Activated CD4-positive, alpha-beta T cell treated with anti-CD3 and anti-CD28 coated beads for 36 hours (primary cell): ENCODE results near the gene ZSCAN5B. TPM values are rescaled to one million over a fixed set of nuclear protein-coding genes. Genes with fewer than 3 reads are reported as not detected.
"Not testable (repeated sequence)": the region's sequence is repeated elsewhere in the genome, so short reads cannot be mapped to it uniquely, and the experiment has no call there.

Source experiments
- ATAC-seq: fragments of 200-7000 bp; cut with Tn5 transposase; one replicate; pipeline ENCODE4 v1.10.0; 2021; ENCODE audit warnings: mild to moderate bottlenecking, moderate library complexity
- CTCF ChIA-PET: fragments of 350-600 bp; sonication (Branson Sonifier 250); formaldehyde crosslinking; loops from one replicate; lab custom pipeline; 2021; ENCODE audit warnings: antibody characterized with exemption; lab: Charles Lee
- POLR2A ChIA-PET: fragments of 350-600 bp; sonication (Branson Sonifier 250); formaldehyde crosslinking; loops from one replicate; lab custom pipeline; 2021; ENCODE audit warnings: antibody characterized with exemption, inconsistent platforms; lab: Charles Lee
- DNase-seq: peaks from one replicate; pipeline ENCODE4 v3.0.0-alpha.2; 2020
- H3K27ac Mint-ChIP-seq: one replicate; pipeline ENCODE4 v1.8.0; 2021; ENCODE audit warnings: mixed read lengths
- H3K27me3 Mint-ChIP-seq: one replicate; pipeline ENCODE4 v1.8.0; 2021; ENCODE audit warnings: mixed read lengths
- H3K36me3 Mint-ChIP-seq: one replicate; pipeline ENCODE4 v1.8.0; 2021; ENCODE audit warnings: low read depth, mixed read lengths
- H3K4me1 Mint-ChIP-seq: one replicate; pipeline ENCODE4 v1.8.0; 2021; ENCODE audit warnings: mixed read lengths
- H3K4me3 Mint-ChIP-seq: one replicate; pipeline ENCODE4 v1.8.0; 2021; ENCODE audit warnings: mild to moderate bottlenecking, moderate library complexity, mixed read lengths
- H3K9me3 Mint-ChIP-seq: one replicate; pipeline ENCODE4 v1.8.0; 2021; ENCODE audit warnings: low read depth, mixed read lengths
- intact Hi-C, 2 experiments: fragments of 100-400 bp; cut with DNase I in 1 of 2; cut with micrococcal nuclease in 1 of 2; formaldehyde crosslinking; loops; one replicate each; pipeline versions ENCODE4 v1.14.2 to v1.15.1; 2022 to 2024; cut with DNase I, micrococcal nuclease
- total RNA-seq, 2 experiments: library from RNA; stranded (reverse); gene quantifications; one replicate each; pipeline ENCODE4 v1.2.3, GENCODE V29; 2021

ZSCAN5B gene
- total RNA-seq, 2 experiments from 2014 or later = not detected

DNA sequence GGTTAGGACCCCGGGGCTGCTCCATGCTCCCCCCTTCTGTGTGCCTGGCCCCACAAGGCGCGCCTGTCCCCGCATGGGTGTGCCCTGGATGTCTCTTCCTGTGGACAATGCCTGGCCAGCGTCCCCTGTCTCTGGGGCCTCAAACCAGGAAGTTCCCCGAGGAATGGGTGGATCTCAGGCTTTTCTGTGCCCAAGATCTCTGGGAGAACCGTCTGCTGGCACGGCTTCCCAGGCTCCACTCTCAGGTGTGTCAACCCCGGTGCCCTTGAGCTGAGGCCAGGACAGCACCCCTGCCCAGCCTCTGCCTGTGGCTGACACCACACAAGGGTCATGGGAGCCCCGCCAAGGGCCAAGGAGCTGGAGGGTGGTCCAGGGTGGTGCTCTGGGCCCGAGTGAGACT is 40.8 kb downstream of the ZSCAN5B start:
- intact Hi-C loops = no loop called here
- no peak overlapping the region for H3K4me3 Mint-ChIP-seq
- H3K4me1 Mint-ChIP-seq = peaks cover 14% of the 10 kb centered on the region
- H3K36me3 Mint-ChIP-seq = peaks cover 41% of the 10 kb centered on the region
- CTCF ChIA-PET = interaction anchor here (1.6 kb wide), 1 partner anchor 17 kb away, joined by 5 read pairs; no protein-coding TSS in a partner anchor
- no peaks in the 10 kb centered on the region for H3K9me3 Mint-ChIP-seq
- H3K27me3 Mint-ChIP-seq = no peaks in the 10 kb centered on the region
- POLR2A ChIA-PET = no interaction called here
- no peak for DNase-seq
- no peak for ATAC-seq
- no peak overlapping the region for H3K27ac Mint-ChIP-seq

- no peak for ATAC-seq
- Mint-ChIP-seq H3K36me3 (peaks cover 42% of the 10 kb centered on the region), H3K27me3 (no peaks in the 10 kb centered on the region), H3K27ac (no peak overlapping the region), H3K4me1 (peaks cover 14% of the 10 kb centered on the region), H3K9me3 (no peaks in the 10 kb centered on the region), H3K4me3 (no peak overlapping the region)
- peak; percentile 39 for DNase-seq
- POLR2A ChIA-PET = no interaction called here
- CTCF ChIA-PET = interaction anchor here (0.8 to 1.0 kb wide), 2 partner anchors 14 to 74 kb away, joined by 3 read pairs; no protein-coding TSS in a partner anchor
- intact Hi-C loops = no loop called here
Measured at GRCh38 chr19:56155124-56155687, 42.4 kb downstream of the ZSCAN5B start.

- Mint-ChIP-seq H3K27ac (peak overlapping the region; percentile 79), H3K36me3 (peaks cover 42% of the 10 kb centered on the region)
- intact Hi-C loops = no loop called here
Measured at GRCh38 chr19:56153507-56153906, 44.1 kb downstream of the ZSCAN5B start.

GRCh38 chr19:56152644-56153043 is 44.9 kb downstream of the ZSCAN5B start:
- peaks cover 43% of the 10 kb centered on the region for H3K36me3 Mint-ChIP-seq
- ATAC-seq = no peak
- no peak for DNase-seq
- no peaks in the 10 kb centered on the region for H3K27me3 Mint-ChIP-seq
- H3K27ac Mint-ChIP-seq = peak overlapping the region; percentile 3
- ChIA-PET CTCF (no interaction called here), POLR2A (no interaction called here)
- H3K4me3 Mint-ChIP-seq = no peak overlapping the region
- H3K4me1 Mint-ChIP-seq = peaks cover 14% of the 10 kb centered on the region
- intact Hi-C loops = no loop called here
- no peaks in the 10 kb centered on the region for H3K9me3 Mint-ChIP-seq

More at GRCh38 chr19:56153507-56153906, 44.1 kb downstream of the ZSCAN5B start:
- Mint-ChIP-seq H3K9me3 (no peaks in the 10 kb centered on the region), H3K4me1 (peaks cover 14% of the 10 kb centered on the region), H3K27me3 (no peaks in the 10 kb centered on the region), H3K4me3 (no peak overlapping the region)
- DNase-seq = no peak
- ChIA-PET CTCF (no interaction called here), POLR2A (no interaction called here)
- ATAC-seq = no peak

DNA sequence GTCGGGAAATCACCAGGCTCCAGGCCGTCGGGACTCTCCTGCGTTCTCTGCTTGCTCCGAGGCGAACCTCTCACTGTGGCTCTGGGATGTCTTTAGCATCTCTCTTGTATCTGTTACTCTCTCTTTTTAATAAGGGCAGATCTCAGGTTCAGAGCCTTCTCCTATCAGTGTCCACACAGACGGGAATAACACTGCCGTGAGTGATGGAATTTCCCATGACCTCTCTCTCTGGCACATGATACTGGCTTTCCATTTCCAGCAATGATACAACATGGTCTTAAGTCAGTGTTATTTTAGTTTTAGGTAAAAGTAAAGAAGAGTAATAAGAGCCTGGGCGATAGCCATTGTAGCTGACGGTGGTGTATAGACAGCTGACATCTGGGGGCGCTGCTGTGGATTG is 47.2 kb downstream of the ZSCAN5B start:
- H3K27ac Mint-ChIP-seq = peak overlapping the region; percentile 47
- no peak overlapping the region for H3K4me3 Mint-ChIP-seq
- peaks cover 14% of the 10 kb centered on the region for H3K4me1 Mint-ChIP-seq
- DNase-seq (no peak), ATAC-seq (no peak)
- CTCF ChIA-PET = interaction anchor here (0.7 kb wide), 1 partner anchor 60 kb away, joined by 3 read pairs; no protein-coding TSS in a partner anchor
- H3K27me3 Mint-ChIP-seq = no peaks in the 10 kb centered on the region
- intact Hi-C loops = no loop called here
- no peaks in the 10 kb centered on the region for H3K9me3 Mint-ChIP-seq
- peaks cover 28% of the 10 kb centered on the region for H3K36me3 Mint-ChIP-seq
- POLR2A ChIA-PET = no interaction called here

DNA sequence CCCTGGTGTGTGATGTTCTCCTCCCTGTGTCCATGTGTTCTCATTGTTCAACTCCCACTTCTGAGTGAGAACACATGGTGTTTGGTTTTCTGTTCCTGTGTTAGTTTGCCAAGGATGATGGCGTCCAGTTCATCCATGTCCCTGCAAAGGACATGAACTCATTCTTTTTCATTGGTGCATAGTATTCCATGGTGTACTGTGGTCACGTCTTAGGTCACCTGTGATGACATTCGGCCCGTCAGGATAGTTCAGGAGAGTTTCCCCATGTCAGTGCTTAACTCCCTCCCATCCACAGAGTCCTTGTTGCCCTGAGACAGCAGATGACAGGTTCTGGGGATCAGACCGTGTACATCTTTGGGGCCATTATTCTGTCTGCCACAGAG is 47.9 kb downstream of the ZSCAN5B start:
- H3K27ac Mint-ChIP-seq = no peak overlapping the region
- no peak overlapping the region for H3K4me3 Mint-ChIP-seq
- CTCF ChIA-PET = no interaction called here
- peaks cover 16% of the 10 kb centered on the region for H3K4me1 Mint-ChIP-seq
- peaks cover 24% of the 10 kb centered on the region for H3K36me3 Mint-ChIP-seq
- ATAC-seq (no peak), DNase-seq (no peak)
- POLR2A ChIA-PET = no interaction called here
- no peaks in the 10 kb centered on the region for H3K27me3 Mint-ChIP-seq
- no peaks in the 10 kb centered on the region for H3K9me3 Mint-ChIP-seq
- intact Hi-C loops = no loop called here

DNA sequence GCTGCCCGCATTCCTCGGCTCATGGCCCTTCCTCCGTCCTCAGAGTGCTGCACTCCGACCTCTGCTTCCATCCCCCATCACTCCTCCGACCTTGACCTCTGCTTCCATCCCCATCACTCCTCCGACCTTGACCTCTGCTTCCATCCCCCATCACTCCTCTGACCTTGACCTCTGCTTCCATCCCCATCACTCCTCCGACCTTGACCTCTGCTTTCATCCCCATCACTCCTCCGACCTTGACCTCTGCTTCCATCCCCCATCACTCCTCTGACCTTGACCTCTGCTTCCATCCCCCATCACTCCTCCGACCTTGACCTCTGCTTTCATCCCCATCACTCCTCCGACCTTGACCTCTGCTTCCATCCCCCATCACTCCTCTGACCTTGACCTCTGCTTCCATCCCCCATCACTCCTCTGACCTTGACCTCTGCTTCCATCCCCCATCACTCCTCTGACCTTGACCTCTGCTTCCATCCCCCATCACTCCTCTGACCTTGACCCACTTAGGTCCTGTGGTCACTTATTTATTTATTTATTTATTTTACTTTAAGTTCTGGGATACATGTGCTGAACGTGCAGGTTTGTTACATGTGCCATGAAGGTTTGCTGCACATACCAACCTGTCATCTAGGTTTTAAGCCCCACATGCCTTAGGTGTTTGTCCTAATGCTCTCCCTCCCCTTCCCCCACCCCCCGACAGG is 48.5 kb downstream of the ZSCAN5B start:
- H3K27ac Mint-ChIP-seq, DNase-seq, ATAC-seq, H3K4me3 Mint-ChIP-seq, H3K9me3 Mint-ChIP-seq, POLR2A ChIA-PET, CTCF ChIA-PET, H3K27me3 Mint-ChIP-seq, intact Hi-C loops: not testable (repeated sequence)
- Mint-ChIP-seq H3K36me3 (peaks cover 23% of the 10 kb centered on the region), H3K4me1 (peaks cover 18% of the 10 kb centered on the region)

DNA sequence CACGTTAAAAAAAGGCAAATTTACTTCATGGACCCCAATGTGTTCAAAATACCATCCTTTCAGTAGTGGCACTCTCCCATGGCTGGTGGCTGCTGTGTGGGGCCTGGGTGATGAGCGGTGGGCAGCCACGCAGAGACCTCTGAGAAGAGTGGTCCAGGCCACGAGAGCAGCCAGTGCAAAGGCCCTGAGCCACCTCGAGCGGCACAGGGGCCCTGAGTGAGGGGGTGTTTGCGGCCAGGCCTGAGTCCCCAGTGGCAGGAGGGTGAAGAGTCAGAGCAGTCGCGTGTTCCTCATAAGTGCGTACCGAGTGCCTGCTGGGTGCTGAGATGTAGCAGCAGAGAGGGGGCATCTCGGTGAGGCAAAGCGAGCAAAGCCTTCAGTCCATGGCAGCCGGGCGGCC is 49.5 kb downstream of the ZSCAN5B start:
- ChIA-PET POLR2A (no interaction called here), CTCF (no interaction called here)
- Mint-ChIP-seq H3K27ac (no peak overlapping the region), H3K36me3 (peaks cover 19% of the 10 kb centered on the region), H3K4me1 (peaks cover 15% of the 10 kb centered on the region), H3K27me3 (no peaks in the 10 kb centered on the region), H3K4me3 (no peak overlapping the region), H3K9me3 (no peaks in the 10 kb centered on the region)
- no peak for DNase-seq
- ATAC-seq = no peak
- intact Hi-C loops = no loop called here

- no peak for DNase-seq
- Mint-ChIP-seq H3K27me3 (no peaks in the 10 kb centered on the region), H3K4me3 (no peak overlapping the region), H3K4me1 (peaks cover 19% of the 10 kb centered on the region), H3K27ac (no peak overlapping the region), H3K36me3 (peaks cover 19% of the 10 kb centered on the region), H3K9me3 (no peaks in the 10 kb centered on the region)
- CTCF ChIA-PET = no interaction called here
- no peak for ATAC-seq
- intact Hi-C loops = no loop called here
- POLR2A ChIA-PET = no interaction called here
Measured at GRCh38 chr19:56147307-56147706, 50.3 kb downstream of the ZSCAN5B start.

DNA sequence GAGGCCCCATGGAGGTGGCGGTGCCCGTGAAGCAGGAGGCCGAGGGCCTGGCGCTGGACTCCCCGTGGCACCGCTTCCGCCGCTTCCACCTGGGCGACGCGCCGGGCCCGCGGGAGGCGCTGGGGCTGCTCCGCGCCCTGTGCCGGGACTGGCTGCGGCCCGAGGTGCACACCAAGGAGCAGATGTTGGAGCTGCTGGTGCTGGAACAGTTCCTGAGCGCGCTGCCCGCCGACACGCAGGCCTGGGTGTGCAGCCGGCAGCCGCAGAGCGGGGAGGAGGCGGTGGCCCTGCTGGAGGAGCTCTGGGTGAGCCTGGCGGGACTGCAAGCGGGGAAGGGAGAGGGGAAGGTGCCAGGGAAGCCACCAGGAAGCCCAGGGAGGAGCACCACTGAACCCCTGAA is 50.7 kb downstream of the ZSCAN5B start:
- peaks cover 23% of the 10 kb centered on the region for H3K4me1 Mint-ChIP-seq
- intact Hi-C loops = no loop called here
- H3K27me3 Mint-ChIP-seq = no peaks in the 10 kb centered on the region
- no peak overlapping the region for H3K4me3 Mint-ChIP-seq
- DNase-seq (no peak), ATAC-seq (no peak)
- H3K36me3 Mint-ChIP-seq = peaks cover 19% of the 10 kb centered on the region
- POLR2A ChIA-PET = no interaction called here
- H3K27ac Mint-ChIP-seq = no peak overlapping the region
- H3K9me3 Mint-ChIP-seq = no peaks in the 10 kb centered on the region
- CTCF ChIA-PET = no interaction called here

- ATAC-seq = no peak
- peaks cover 19% of the 10 kb centered on the region for H3K36me3 Mint-ChIP-seq
- H3K4me1 Mint-ChIP-seq = peaks cover 25% of the 10 kb centered on the region
- H3K27me3 Mint-ChIP-seq = no peaks in the 10 kb centered on the region
- no peak for DNase-seq
- CTCF ChIA-PET = interaction anchor here (0.6 kb wide), 2 partner anchors 985 to 1233 kb away, joined by 3 read pairs; no protein-coding TSS in a partner anchor
- intact Hi-C loops = no loop called here
- H3K27ac Mint-ChIP-seq = no peak overlapping the region
- H3K4me3 Mint-ChIP-seq = no peak overlapping the region
- no peaks in the 10 kb centered on the region for H3K9me3 Mint-ChIP-seq
- POLR2A ChIA-PET = interaction anchor here (1.4 kb wide), 1 partner anchor 25 kb away, joined by 3 read pairs; the partner anchor contains the start of gene ZNF787
Measured at GRCh38 chr19:56145698-56146097, 51.9 kb downstream of the ZSCAN5B start.

DNA sequence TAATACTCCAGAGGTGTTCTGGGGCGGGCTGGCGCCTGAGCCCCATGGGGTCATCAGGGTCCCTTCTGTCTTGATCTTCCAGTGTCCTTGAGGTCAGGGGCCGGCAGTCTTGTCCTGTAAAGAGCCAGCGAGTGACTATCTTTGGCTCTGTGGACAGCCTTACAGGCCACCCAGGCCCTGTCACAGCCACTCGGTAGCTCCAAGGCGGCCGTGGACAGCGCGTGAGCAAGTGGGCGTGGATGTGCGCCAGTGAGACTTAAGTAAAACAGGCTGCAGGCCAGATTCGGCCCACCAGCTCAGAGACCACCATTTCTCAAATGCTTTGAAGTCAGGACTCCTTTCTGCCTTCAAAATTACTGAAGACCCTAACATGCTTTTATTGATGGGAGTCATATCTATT is 52.8 kb downstream of the ZSCAN5B start:
- Mint-ChIP-seq H3K4me1 (peaks cover 29% of the 10 kb centered on the region), H3K9me3 (no peaks in the 10 kb centered on the region), H3K27ac (no peak overlapping the region), H3K4me3 (no peak overlapping the region), H3K27me3 (no peaks in the 10 kb centered on the region), H3K36me3 (peaks cover 15% of the 10 kb centered on the region)
- ChIA-PET CTCF (no interaction called here), POLR2A (interaction anchor here (1.4 kb wide), 1 partner anchor 24 kb away, joined by 3 read pairs; the partner anchor contains the start of gene ZNF787)
- ATAC-seq (no peak), DNase-seq (no peak)
- intact Hi-C loops = no loop called here
